ENCODE measurements around the gene ZNF610. TPM values are rescaled to one million over a fixed set of nuclear protein-coding genes. Genes with fewer than 3 reads are reported as not detected.

Gene ZNF610
- total RNA-seq, 1 donor = 2.3 TPM

DNA sequence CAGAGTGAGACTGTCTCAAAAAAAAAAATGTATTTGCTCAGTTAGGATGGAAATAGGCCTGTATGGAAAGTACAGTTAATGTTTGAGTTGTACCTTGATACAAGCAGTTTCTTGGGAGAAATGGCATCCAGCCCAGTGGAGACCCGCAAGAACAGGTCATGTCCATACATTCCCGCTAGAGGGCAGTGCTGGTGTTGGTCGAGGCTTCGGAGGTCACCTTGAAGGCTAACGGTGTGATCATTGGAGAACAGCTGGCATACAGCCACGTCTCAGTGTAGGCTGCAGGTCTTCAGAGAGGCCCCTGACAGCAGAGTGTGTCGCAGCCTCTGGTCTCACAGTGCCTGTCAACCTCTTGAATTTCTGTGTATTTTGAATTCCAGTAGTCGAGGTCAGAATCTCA is 7.5 kb downstream of the ZNF610 start:
- DNase-seq (ENCODE audit: low read depth) = peak; percentile 16
- TF ChIP-seq, protein P1, sequence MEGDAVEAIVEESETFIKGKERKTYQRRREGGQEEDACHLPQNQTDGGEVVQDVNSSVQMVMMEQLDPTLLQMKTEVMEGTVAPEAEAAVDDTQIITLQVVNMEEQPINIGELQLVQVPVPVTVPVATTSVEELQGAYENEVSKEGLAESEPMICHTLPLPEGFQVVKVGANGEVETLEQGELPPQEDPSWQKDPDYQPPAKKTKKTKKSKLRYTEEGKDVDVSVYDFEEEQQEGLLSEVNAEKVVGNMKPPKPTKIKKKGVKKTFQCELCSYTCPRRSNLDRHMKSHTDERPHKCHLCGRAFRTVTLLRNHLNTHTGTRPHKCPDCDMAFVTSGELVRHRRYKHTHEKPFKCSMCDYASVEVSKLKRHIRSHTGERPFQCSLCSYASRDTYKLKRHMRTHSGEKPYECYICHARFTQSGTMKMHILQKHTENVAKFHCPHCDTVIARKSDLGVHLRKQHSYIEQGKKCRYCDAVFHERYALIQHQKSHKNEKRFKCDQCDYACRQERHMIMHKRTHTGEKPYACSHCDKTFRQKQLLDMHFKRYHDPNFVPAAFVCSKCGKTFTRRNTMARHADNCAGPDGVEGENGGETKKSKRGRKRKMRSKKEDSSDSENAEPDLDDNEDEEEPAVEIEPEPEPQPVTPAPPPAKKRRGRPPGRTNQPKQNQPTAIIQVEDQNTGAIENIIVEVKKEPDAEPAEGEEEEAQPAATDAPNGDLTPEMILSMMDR (IDR thresholded peaks at IDR 0.05; ENCODE audit: insufficient read depth, low read length) = peak; percentile 11
- H3K4me3 ChIP-seq (ENCODE audit: low read depth, low read length) = no peak overlapping the region

DNA sequence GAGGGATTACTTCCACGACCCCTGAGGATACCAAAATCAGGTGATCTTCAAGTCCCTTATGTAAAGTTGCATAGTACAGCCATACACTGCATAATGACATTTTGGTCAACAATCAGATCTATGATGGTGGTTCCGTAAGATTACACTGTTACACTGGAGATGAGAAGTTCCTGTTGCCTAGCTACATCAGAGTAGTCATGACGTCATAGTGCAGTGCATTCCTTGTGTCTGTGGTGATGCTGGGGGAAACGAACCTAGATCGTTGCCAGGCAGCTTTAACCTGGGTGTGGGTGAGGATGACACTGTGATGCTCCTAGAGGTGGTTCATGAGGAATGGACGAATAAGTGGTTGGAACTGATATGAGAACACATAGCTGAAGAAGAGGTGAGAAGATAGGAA is 9.1 kb downstream of the ZNF610 start:
- no peak for DNase-seq (ENCODE audit: low read depth)
- no peak overlapping the region for H3K4me3 ChIP-seq (ENCODE audit: low read depth, low read length)
- TF ChIP-seq, protein P1 (IDR thresholded peaks at IDR 0.05; ENCODE audit: insufficient read depth, low read length) = no peak

DNA sequence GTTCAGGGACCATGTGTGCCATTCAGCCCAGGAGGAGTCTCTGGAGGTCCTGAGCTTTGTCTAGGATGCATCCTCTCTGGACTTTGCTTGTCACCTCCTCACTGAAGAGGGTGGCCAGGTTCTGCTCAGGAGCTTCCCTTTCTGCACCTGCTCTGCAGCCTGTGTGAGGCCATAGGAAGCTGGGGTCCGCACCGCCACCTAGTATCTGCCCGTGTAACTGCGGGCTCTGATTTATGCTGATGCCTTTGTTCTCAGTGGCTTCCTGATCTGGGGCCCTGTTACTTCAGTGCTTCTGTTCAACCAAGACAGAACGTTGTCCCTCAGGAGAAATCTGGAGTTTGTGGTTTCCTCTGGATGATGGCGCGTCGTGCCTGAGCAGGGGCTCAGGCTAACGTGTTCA is 15.5 kb downstream of the ZNF610 start:
- TF ChIP-seq, protein P1 (IDR thresholded peaks at IDR 0.05; ENCODE audit: insufficient read depth, low read length) = no peak
- no peak for DNase-seq (ENCODE audit: low read depth)

DNA sequence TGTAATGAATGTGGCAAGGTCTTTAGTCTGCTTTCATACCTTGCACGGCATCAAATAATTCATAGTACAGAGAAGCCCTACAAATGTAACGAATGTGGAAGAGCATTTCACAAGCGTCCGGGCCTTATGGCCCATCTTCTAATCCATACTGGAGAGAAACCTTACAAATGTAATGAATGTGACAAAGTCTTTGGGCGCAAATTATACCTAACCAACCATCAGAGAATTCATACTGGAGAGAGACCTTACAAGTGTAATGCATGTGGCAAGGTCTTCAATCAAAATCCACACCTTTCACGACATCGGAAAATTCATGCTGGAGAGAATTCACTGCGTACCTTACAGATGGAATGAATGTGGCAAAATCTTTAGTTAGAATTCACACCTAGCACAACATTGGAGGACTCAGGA is 30.4 kb downstream of the ZNF610 start:
- DNase-seq (ENCODE audit: low read depth) = no peak
- TF ChIP-seq, protein P1 (IDR thresholded peaks at IDR 0.05; ENCODE audit: insufficient read depth, low read length) = no peak
- H3K4me3 ChIP-seq (ENCODE audit: low read depth, low read length) = no peak overlapping the region

More for the DNA sequence above, 15.5 kb downstream of the ZNF610 start:
- no peak overlapping the region for H3K4me3 ChIP-seq (ENCODE audit: low read depth, low read length)

DNA sequence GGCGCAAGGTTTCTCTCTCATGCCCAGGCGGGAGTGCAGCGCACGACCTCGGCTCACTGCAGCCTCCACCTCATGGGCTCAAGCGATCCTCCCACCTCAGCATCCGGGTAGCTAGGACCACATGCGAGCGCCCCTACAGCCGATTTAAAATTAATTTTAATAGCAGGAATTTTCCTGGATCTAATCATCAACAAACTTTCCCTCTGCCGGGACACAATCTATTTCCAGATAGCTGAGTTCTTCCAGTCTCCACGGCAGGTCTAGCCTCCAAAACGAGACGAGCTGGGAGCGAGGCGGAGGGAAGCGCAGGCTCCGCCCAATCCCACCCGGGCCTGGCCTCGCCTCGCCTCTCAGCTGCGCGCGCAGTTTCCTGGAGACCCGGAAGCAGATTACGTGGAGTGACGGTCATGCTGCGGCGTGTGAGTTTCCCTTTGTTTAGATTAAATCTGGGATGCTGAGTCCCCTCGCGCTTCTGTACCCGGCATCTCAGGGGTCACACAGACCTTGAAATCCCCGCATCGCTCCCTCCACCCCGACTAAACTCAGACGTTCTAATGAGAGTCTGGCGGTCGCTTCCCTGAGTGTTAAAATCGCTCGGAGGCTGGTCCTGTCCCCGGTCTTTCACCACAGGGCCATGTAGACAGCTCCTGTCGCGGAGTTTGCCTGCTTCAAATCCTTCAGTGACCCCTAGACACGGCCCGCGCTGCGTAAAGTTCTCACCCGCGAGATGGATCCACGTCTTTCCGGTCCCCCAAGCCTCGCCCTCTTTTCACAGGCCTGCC is 33.7 kb downstream of the ZNF610 start, which contains the start of gene ZNF880:
TSS of gene ZNF880 (plus strand) at position 365 of the 782 bp plus-strand sequence. CDS start at position 408, 43 bp downstream.
- TF ChIP-seq, protein P1 (IDR thresholded peaks at IDR 0.05; ENCODE audit: insufficient read depth, low read length) = no peak
- peak within 1 kb of the TSS; percentile 91 for H3K4me3 ChIP-seq (ENCODE audit: low read depth, low read length)
- DNase-seq (ENCODE audit: low read depth) = peak; percentile 90

DNA sequence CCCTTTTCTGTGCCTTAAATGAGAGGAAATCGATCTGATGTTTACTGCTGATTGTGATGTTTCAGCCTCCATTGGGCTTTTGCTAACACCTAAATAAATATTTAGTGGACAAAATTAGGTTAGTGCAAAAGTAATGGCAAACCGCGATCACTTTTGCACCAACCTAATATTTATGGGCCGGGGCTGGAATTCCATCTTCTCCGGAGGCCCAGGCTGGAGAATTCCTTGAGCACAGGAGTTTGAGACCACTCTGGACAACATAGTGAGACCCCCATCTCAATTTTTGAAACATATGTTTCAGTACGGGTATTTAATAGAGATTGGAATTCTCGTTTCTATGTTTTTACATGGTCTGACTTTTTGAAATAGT is 34.3 kb downstream of the ZNF610 start:
- TF ChIP-seq, protein P1 (IDR thresholded peaks at IDR 0.05; ENCODE audit: insufficient read depth, low read length) = no peak
- peak overlapping the region; percentile 91 for H3K4me3 ChIP-seq (ENCODE audit: low read depth, low read length)
- DNase-seq (ENCODE audit: low read depth) = no peak

Measured in fibroblast of the aortic adventitia (primary cell).